ENCODE results near the gene NTNG2. TPM values are rescaled to one million over a fixed set of nuclear protein-coding genes. Genes with fewer than 3 reads are reported as not detected.

NTNG2 gene
- total and polyA plus RNA-seq, 9 of the 15 experiments (the other 6 are each of a cell fraction or from before 2014, with no cell fraction given), result 0.01 to 0.11 (median 0.09) TPM; not detected in 6

DNA sequence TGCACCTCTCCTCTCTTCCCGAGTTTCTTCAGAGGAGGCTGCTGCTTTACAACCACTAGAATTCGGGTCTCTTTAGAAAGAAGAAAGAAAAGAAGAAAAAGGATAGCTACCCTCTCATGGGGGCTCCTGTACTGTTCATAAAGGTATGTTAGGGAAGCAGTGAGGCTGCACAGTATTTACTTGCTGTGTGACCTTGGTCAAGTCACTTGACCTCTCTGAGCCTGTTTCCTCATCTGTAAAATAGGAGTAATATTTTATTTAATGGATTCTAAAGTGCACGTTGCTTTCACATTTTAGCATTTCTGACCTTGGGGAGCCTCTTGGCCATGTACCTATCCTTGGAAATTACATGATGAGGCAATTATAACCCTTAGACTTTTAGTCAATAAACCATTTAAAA lies 104.2 kb downstream of the NTNG2 start (continued):
- no peak for TF ChIP-seq ZNF318 (IDR thresholded peaks at IDR 0.05; ENCODE audit: borderline replicate concordance in 1 of 2, low read depth in 1 of 2)

DNA sequence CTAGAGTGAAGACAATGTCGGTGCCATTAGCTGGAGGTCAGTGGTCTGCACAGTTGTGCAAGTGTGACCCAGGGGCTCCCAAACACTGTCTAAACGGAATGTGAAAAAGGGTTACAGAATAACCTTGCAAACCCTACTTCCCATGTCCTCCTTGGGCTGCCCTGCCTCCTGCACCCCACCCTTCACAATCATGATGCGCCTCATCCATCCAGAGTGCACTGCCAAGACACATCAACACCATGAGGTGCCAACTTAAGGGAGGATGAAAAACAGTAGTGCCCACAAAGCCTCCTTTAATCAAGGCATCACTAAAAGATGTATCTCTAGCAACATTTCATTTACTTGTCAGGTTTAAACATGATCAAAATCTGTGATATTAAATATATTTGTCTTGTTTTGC lies 105.8 kb downstream of the NTNG2 start:
- in situ Hi-C loops (cut with MboI), result no loop called here
- ATAC-seq, result no peak
- BruUV-seq (replicated peaks), result no TSS peak
- no peak for TF ChIP-seq CEBPZ (IDR thresholded peaks at IDR 0.05; ENCODE audit: borderline replicate concordance, low read depth, low read length)
- TF ChIP-seq MEF2D (tag; conservative IDR thresholded peaks at IDR 0.05; ENCODE audit: low read depth), result no peak
- no peak for TF ChIP-seq ZNF184 (CRISPR knock-in tag; IDR thresholded peaks at IDR 0.05)
- TF ChIP-seq ZNF707 (CRISPR knock-in tag; conservative IDR thresholded peaks at IDR 0.05), result no peak
- TF ChIP-seq CBX3 (IDR thresholded peaks at IDR 0.05; ENCODE audit: borderline replicate concordance in 1 of 2, low read length in 2 of 2), result no peak
- TF ChIP-seq ZBTB26 (CRISPR knock-in tag; IDR thresholded peaks at IDR 0.05), result no peak
- TF ChIP-seq ZSCAN29 (IDR thresholded peaks at IDR 0.05), result no peak

More for the DNA sequence above, 105.8 kb downstream of the NTNG2 start:
- no peak overlapping the region for H3K9ac ChIP-seq (ENCODE audit: insufficient read depth in 1 of 2, low read depth in 2 of 2, low read length in 2 of 2)
- H4K20me1 ChIP-seq (replicated peaks; ENCODE audit: control insufficient read depth, insufficient read depth, low read length), result no peaks in the 10 kb centered on the region
- ChIA-PET POLR2A (no interaction called here), CTCF (ENCODE audit: low intra/inter-chr PET ratio) (interaction anchor here (1.0 to 2.2 kb wide), 3 partner anchors 8 to 528 kb away, joined by 4 to 21 read pairs (median 9); partner anchors contain the start of gene RAPGEF1)
- peaks cover 4% of the 10 kb centered on the region for H3K9me1 ChIP-seq (ENCODE audit: control insufficient read depth, insufficient read depth, low read length)
- no peak overlapping the region for H3K4me3 ChIP-seq
- WGBS (ENCODE audit: insufficient coverage, low coverage, missing lambda C conversion rate), result 78% methylated on average over 3 of the region's 3 CpGs
- H3K36me3 ChIP-seq (ENCODE audit: control insufficient read depth, insufficient read depth, low read length), result peaks cover 88% of the 10 kb centered on the region
- H3K4me1 ChIP-seq (replicated peaks in 1 of 2; ENCODE audit: control insufficient read depth in 2 of 2, insufficient read depth in 2 of 2, low read length in 2 of 2), result no peaks in the 10 kb centered on the region
- no peaks in the 10 kb centered on the region for H3K79me2 ChIP-seq (ENCODE audit: control insufficient read depth, insufficient read depth, low read length)
- FAIRE-seq (no peak), DNase-seq (ENCODE audit: extremely low read depth in 1 of 4, low spot score in 3 of 4) (no peak)
- no peaks in the 10 kb centered on the region; the same call in 1 of the 2 replicates for H3K9me3 ChIP-seq (replicated peaks; ENCODE audit: control insufficient read depth, insufficient read depth, low read depth, low read length)
- no peaks in the 10 kb centered on the region for H3K27me3 ChIP-seq (ENCODE audit: control insufficient read depth in 2 of 2, insufficient read depth in 2 of 2, low read length in 2 of 2)
- no peak overlapping the region for H3K27ac ChIP-seq (ENCODE audit: extremely low read depth, low read depth, low read length)
- no peak overlapping the region for H2AFZ ChIP-seq (ENCODE audit: low read depth, low read length)
- intact Hi-C loops (cut with micrococcal nuclease), result no loop called here
- H3K4me2 ChIP-seq (ENCODE audit: insufficient read depth, low read length), result no peak overlapping the region
